Endothelial cell of umbilical vein (primary cell): ENCODE data around the gene SYDE2.

Source experiments
- EZH2 ChIP-seq: IDR thresholded peaks from 2 replicates; pipeline ENCODE4 v1.6.1; 2012; ENCODE audit warnings: borderline replicate concordance, low read depth, mild to moderate bottlenecking, moderate library complexity, low read length, inconsistent platforms; ENCODE audit not compliant: severe bottlenecking
- FOS ChIP-seq: IDR thresholded peaks from 2 replicates; pipeline ENCODE4 v1.6.1; 2011; ENCODE audit warnings: mild to moderate bottlenecking, low read length, moderate library complexity, borderline replicate concordance; ENCODE audit not compliant: insufficient read depth
- GATA2 ChIP-seq: IDR thresholded peaks from 2 replicates; pipeline ENCODE4 v1.7.0; 2011; ENCODE audit warnings: low read depth, mild to moderate bottlenecking, moderate library complexity, mixed read lengths, low read length; ENCODE audit not compliant: insufficient read length, insufficient read depth
- JUN ChIP-seq: IDR thresholded peaks from 2 replicates; pipeline ENCODE4 v1.6.1; 2011; ENCODE audit warnings: borderline replicate concordance, low read depth; ENCODE audit not compliant: insufficient read length, insufficient read depth
- MYC ChIP-seq: IDR thresholded peaks from one replicate; pipeline ENCODE4 v1.6.1; 2011; ENCODE audit warnings: mild to moderate bottlenecking, low read depth, low read length
- POLR2A ChIP-seq: IDR thresholded peaks from 2 replicates; pipeline ENCODE4 v1.6.1; 2012; ENCODE audit warnings: low read depth, mild to moderate bottlenecking, control low read depth, low read length
- POLR2AphosphoS5 ChIP-seq: IDR thresholded peaks from 2 replicates; pipeline ENCODE4 v1.6.1; 2012; ENCODE audit warnings: low read depth, mild to moderate bottlenecking, control low read depth, low read length, moderate library complexity; ENCODE audit not compliant: insufficient read depth
- TF ChIP-seq, protein P1 (sequence below), 2 donors: IDR thresholded peaks; 1 replicate in 1 of 2; 2 replicates in 1 of 2; pipeline ENCODE4 v1.5.1; 2011; ENCODE audit warnings: low read length in 2 of 2, mild to moderate bottlenecking in 2 of 2, moderate library complexity in 2 of 2, control low read depth in 1 of 2, inconsistent platforms in 1 of 2, low read depth in 1 of 2; ENCODE audit not compliant: insufficient read depth in 1 of 2; ENCODE audit errors: extremely low read depth in 1 of 2
- TF ChIP-seq, protein P2 (sequence below): IDR thresholded peaks from 2 replicates; pipeline ENCODE4 v1.6.1; 2011; ENCODE audit not compliant: insufficient read depth, insufficient read length

DNA sequence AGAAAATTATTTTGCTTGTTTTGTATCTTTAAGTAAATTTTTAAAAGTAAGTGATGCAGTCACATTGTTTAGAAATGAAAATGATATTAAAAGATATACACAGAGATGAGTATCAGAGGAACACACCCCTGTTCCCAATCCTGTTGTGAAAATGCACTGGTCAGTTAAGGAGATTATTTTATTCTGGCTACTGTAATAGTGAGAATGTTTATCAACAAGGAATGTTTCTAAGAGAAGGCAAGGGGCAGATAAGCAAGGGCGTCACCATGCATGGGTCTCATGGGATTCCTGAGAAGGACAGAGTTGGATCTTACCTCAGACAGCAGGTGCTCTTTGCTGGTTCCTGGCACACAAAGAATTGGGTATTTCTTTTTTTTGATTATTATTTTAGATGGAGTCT is 36.8 kb upstream of the SYDE2 start:
- TF ChIP-seq POLR2AphosphoS5: no peak
- no peak for TF ChIP-seq POLR2A
- TF ChIP-seq, protein P1, sequence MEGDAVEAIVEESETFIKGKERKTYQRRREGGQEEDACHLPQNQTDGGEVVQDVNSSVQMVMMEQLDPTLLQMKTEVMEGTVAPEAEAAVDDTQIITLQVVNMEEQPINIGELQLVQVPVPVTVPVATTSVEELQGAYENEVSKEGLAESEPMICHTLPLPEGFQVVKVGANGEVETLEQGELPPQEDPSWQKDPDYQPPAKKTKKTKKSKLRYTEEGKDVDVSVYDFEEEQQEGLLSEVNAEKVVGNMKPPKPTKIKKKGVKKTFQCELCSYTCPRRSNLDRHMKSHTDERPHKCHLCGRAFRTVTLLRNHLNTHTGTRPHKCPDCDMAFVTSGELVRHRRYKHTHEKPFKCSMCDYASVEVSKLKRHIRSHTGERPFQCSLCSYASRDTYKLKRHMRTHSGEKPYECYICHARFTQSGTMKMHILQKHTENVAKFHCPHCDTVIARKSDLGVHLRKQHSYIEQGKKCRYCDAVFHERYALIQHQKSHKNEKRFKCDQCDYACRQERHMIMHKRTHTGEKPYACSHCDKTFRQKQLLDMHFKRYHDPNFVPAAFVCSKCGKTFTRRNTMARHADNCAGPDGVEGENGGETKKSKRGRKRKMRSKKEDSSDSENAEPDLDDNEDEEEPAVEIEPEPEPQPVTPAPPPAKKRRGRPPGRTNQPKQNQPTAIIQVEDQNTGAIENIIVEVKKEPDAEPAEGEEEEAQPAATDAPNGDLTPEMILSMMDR (IDR thresholded peaks at IDR 0.05; ENCODE audit: extremely low read depth in 1 of 2, insufficient read depth in 1 of 2, low read depth in 1 of 2, low read length in 2 of 2): no peak
- no peak for TF ChIP-seq EZH2
- TF ChIP-seq, protein P2, sequence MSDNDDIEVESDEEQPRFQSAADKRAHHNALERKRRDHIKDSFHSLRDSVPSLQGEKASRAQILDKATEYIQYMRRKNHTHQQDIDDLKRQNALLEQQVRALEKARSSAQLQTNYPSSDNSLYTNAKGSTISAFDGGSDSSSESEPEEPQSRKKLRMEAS: no peak
- no peak for TF ChIP-seq MYC
- no peak for TF ChIP-seq FOS
- no peak for TF ChIP-seq JUN
- no peak for TF ChIP-seq GATA2
